GM13976 (cell line): ENCODE data around the gene KIAA1328.

Experiments used
- DNase-seq: peaks from one replicate; pipeline ENCODE4 v3.0.0; 2012; ENCODE audit warnings: low spot score
- in situ Hi-C: fragments of 300-500 bp; cut with MboI; formaldehyde crosslinking; loops from one replicate; pipeline ENCODE4 v1.12.0; 2022; ENCODE audit warnings: low sequenced_read_pairs, mixed read lengths, inconsistent platforms; ENCODE audit not compliant: unreplicated experiment
- TF ChIP-seq, protein P1 (sequence below): IDR thresholded peaks from 2 replicates; pipeline ENCODE4 v1.5.1; 2012; ENCODE audit warnings: borderline replicate concordance, mild to moderate bottlenecking; ENCODE audit not compliant: insufficient read depth; ENCODE audit errors: extremely low read depth, missing control alignments, control extremely low read depth

The KIAA1328 gene

DNA sequence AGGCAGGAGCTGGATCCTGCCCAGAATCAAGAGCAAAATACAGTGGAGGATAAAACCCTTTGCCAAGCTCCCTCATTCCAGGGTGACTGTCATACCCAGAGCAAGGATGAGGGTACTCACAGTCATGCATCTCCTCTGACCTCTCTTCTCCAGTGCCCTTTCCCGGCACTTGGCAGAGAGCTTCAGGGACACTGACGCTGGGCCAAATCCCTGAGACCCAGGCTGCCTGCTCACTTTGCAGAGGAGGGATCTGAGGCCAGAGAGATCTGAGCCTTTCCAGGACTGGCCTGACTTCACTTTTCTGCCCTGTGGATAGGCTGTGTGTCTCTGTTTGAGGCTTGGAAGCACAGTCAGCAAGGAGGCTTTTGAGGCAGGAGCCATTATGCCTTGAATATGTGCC lies 406.7 kb downstream of the KIAA1328 start:
- in situ Hi-C loops, result no loop called here
- TF ChIP-seq, protein P1, sequence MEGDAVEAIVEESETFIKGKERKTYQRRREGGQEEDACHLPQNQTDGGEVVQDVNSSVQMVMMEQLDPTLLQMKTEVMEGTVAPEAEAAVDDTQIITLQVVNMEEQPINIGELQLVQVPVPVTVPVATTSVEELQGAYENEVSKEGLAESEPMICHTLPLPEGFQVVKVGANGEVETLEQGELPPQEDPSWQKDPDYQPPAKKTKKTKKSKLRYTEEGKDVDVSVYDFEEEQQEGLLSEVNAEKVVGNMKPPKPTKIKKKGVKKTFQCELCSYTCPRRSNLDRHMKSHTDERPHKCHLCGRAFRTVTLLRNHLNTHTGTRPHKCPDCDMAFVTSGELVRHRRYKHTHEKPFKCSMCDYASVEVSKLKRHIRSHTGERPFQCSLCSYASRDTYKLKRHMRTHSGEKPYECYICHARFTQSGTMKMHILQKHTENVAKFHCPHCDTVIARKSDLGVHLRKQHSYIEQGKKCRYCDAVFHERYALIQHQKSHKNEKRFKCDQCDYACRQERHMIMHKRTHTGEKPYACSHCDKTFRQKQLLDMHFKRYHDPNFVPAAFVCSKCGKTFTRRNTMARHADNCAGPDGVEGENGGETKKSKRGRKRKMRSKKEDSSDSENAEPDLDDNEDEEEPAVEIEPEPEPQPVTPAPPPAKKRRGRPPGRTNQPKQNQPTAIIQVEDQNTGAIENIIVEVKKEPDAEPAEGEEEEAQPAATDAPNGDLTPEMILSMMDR, result no peak
- no peak for DNase-seq

DNA sequence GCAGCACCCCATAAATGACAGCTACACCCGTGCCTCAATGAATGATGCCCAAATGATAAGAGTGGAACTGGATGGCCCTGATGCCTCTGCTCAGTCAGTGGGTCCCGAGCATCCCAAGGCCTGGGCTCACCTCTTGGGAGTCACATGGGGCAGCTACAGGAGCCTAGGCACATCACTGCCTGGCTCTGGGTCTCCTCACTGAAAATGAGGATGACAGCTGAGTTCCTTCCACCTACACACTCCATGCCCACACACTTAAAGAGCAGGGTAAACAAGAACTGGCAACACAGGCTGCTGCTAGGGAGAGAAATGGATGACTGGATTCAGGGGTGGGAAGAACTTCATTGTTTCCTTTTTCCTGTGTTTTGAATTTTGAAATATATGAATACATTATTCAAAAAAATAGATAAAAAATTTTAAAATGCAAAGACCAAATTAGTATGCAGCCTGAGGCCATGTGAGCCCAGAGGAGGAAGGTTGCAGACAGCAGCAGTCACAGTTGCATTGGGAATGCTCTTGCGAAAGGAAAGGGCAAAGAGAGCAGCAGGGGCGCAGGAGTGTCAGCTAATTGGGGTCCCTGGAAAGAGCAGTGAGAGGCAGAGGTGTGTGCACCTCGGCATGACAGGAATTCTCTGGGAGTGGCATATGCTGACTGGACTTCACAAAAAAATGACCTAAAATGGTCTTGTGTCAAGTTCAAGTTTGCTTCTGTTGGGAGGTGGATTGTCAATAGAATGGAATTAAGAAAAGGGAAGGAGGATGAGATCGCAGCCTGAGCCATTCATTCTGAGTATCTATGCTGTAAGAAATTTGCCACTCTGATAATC lies 409.6 kb downstream of the KIAA1328 start:
- in situ Hi-C loops, result no loop called here
- DNase-seq, result no peak
- TF ChIP-seq, protein P1, result no peak

DNA sequence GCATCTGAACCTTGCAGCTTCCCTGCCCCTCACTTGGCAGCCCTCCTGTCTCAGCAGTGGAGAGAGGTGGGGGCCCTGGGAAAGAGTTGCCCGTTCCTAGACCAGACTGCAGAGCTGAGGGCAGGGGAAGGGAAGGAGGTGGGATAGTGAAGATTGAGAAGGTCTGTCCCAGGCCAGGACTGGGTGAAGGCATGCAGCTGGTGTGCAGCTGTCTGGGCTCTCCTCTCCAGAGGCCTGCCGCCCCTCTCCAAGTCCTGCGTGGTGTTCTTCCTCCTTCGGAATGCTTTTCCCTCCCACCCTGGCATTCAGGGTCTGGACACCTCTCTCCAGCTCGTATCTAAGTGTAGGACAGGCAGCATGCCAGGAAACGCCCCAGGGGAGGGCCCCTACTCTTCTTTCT lies 413.2 kb downstream of the KIAA1328 start:
- in situ Hi-C loops, result no loop called here
- DNase-seq, result no peak
- TF ChIP-seq, protein P1, result no peak

DNA sequence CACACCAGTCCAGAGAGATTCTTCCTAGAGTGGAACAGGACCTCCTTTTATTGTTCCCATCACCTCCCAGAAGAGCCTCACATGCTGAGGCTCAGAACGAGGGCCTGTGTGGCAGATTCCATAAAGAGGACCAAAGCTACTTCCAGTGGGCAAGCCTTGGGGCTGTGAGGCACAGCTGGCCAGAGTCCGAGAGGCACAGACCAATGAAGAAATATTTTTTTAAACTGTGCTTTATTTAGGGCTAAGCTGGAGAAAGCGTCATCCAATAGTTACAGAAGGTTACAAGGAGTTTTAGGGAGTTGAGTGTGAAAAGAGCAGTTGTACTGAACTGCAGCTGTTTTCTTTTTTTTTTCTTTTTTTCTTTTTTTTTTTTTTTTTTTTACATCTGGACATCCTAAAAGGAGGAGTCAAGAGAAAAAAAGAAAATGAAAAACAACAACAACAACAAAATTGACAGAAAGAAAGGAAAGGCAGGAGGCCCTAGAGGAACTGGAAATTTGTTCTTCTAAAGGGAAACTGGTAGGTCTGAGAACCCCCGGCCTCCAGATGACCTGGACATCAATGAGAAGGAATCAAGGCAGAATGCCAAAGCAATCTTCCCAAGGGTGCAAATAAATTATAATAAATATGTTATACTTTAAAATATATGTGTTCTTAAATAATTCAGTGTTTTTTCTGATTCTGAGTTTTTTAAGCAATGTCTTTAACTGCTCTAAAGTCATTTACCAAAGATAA lies 414.1 kb downstream of the KIAA1328 start:
- no peak for DNase-seq
- in situ Hi-C loops, result no loop called here
- TF ChIP-seq, protein P1, result no peak

DNA sequence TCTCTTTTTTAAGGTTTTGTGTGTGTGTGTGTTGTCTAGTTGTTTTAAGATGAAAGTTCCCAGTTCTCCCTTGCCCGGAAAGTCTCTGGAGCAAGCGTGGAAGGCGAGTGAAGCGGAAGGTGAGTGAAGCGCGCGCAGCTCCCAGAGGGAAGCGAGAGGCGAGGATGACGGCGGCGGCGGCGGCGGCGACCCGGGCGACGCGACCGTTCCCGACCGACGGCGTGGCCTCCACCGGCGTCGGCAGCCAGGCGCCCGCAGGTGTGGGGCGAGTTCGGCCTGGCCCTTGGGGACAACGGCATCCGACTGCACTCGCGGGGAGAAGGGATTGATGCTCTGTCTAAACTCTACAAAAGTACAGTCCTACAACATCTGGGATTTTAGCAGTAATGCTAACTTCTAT lies 414.8 kb downstream of the KIAA1328 start:
- no peak for DNase-seq
- in situ Hi-C loops, result no loop called here
- TF ChIP-seq, protein P1, result no peak

DNA sequence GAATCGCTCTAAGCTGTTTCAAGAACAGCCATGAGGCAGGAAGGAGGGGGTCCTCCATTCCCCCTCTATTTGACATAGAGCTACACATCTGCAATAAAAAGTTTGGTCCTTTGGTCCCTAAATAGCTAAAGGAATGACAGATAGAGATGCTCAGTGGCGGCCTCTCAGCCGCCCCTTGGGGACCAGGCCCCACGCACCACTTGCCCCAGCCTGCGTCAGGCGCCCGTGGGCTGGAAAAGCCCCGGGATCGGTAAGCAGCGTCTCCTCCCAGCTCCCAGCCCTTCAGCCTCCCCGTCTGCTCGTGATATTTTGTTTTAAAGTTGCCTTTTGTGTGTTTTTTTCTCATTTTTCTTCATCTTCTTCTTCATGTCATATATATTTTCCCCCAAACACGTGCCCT lies 415.7 kb downstream of the KIAA1328 start:
- in situ Hi-C loops, result no loop called here
- TF ChIP-seq, protein P1, result no peak
- DNase-seq, result no peak
